GM21360 (cell line): ENCODE data around the gene HMGN1.
"Not testable (repeated sequence)": the region's sequence is repeated elsewhere in the genome, so short reads cannot be mapped to it uniquely, and the experiment has no call there.

Experiments
- ATAC-seq: cut with Tn5 transposase; IDR thresholded peaks from one replicate; pipeline ENCODE4 v1.9.1; 2021; ENCODE audit warnings: mild to moderate bottlenecking, moderate library complexity; ENCODE audit not compliant: unreplicated experiment

HMGN1 gene

GRCh38 chr21:39348355-39349210 is at the start of gene HMGN1:
Gene HMGN1, minus strand, starts transcription at chr21:39349088. Its CDS starts 171 bp downstream, at chr21:39348917.
- ATAC-seq, result peak; percentile 43

GRCh38 chr21:39397646-39398385 is 48.9 kb upstream of the HMGN1 start:
- ATAC-seq, result no peak

- no peak for ATAC-seq
Observed at GRCh38 chr21:39392981-39393380, 44.1 kb upstream of the HMGN1 start.

GRCh38 chr21:39390212-39390765 is 41.4 kb upstream of the HMGN1 start:
- no peak for ATAC-seq

- ATAC-seq, result peak; percentile 13
Observed at GRCh38 chr21:39388811-39389155, 39.9 kb upstream of the HMGN1 start.

GRCh38 chr21:39388038-39388810 is 39.3 kb upstream of the HMGN1 start:
- peak; percentile 73 for ATAC-seq

- ATAC-seq, result peak; percentile 36
Observed at GRCh38 chr21:39387461-39388037, 38.7 kb upstream of the HMGN1 start.

- ATAC-seq, result no peak
Observed at GRCh38 chr21:39386899-39387298, 38.0 kb upstream of the HMGN1 start.

GRCh38 chr21:39386194-39386593 is 37.3 kb upstream of the HMGN1 start:
- no peak for ATAC-seq

GRCh38 chr21:39385299-39386145 is 36.6 kb upstream of the HMGN1 start:
- no peak for ATAC-seq

- ATAC-seq, result no peak
Observed at GRCh38 chr21:39384674-39385298, 35.9 kb upstream of the HMGN1 start.

- ATAC-seq, result not testable (repeated sequence)
Observed at GRCh38 chr21:39382096-39382495, 33.2 kb upstream of the HMGN1 start.

GRCh38 chr21:39381009-39381408 is 32.1 kb upstream of the HMGN1 start:
- ATAC-seq, result no peak

- ATAC-seq, result peak; percentile 94
Observed at GRCh38 chr21:39379986-39380891, 31.4 kb upstream of the HMGN1 start.

- ATAC-seq, result no peak
Observed at GRCh38 chr21:39377444-39378050, 28.7 kb upstream of the HMGN1 start.

- no peak for ATAC-seq
Observed at GRCh38 chr21:39375446-39375845, 26.6 kb upstream of the HMGN1 start.

- ATAC-seq, result no peak
Observed at GRCh38 chr21:39374046-39374445, 25.2 kb upstream of the HMGN1 start.

- no peak for ATAC-seq
Observed at GRCh38 chr21:39373634-39374033, 24.7 kb upstream of the HMGN1 start.
